Testis (tissue), 3 donors: ENCODE data around the gene HOMER1. TPM values are rescaled to one million over a fixed set of nuclear protein-coding genes. Genes with fewer than 3 reads are reported as not detected.

Source experiments
- DNase-seq: peaks from one replicate; pipeline ENCODE4 v3.0.0-alpha.2; 2019
- H3K27ac ChIP-seq, 2 donors: fragments of 200-600 bp; sonication (generic); one replicate each; pipeline ENCODE4 v1.5.1; 2019
- H3K27me3 ChIP-seq: fragments of 200-600 bp; sonication (generic); one replicate; pipeline ENCODE4 v1.5.1; 2019
- H3K36me3 ChIP-seq: fragments of 200-600 bp; sonication (generic); one replicate; pipeline ENCODE4 v1.5.1; 2017; ENCODE audit warnings: low read depth; ENCODE audit errors: missing control alignments
- H3K4me1 ChIP-seq: fragments of 200-600 bp; sonication (generic); one replicate; pipeline ENCODE4 v1.5.1; 2019
- H3K4me3 ChIP-seq, 2 donors: fragments of 200-600 bp; sonication (generic); one replicate each; pipeline ENCODE4 v1.5.1; 2017 to 2019
- H3K9me3 ChIP-seq: fragments of 200-600 bp; sonication (generic); one replicate; pipeline ENCODE4 v1.5.1; 2017
- CTCF ChIP-seq, 3 experiments: fragments of 450-650 bp in 2 of 3; fragments of 200-600 bp in 1 of 3; sonication (generic) in 1 of 3; IDR thresholded peaks; one replicate each; pipeline ENCODE4 v1.5.1; 2016 to 2019; ENCODE audit warnings: antibody characterized with exemption in 3 of 3, mild to moderate bottlenecking in 2 of 3, moderate library complexity in 1 of 3
- POLR2A ChIP-seq: fragments of 450-650 bp; IDR thresholded peaks from one replicate; pipeline ENCODE4 v1.6.1; 2017; ENCODE audit warnings: antibody characterized with exemption, mild to moderate bottlenecking, moderate library complexity
- WGBS, 2 donors: methylation state at CpG; one replicate each; pipeline ENCODE4 v1.1.5; 2018; 5-methylcytosine and 5-hydroxymethylcytosine counted together
- intact Hi-C: fragments of 100-400 bp; cut with DNase I; formaldehyde crosslinking; loops from one replicate; pipeline ENCODE4 v1.15.1; 2023; ENCODE audit warnings: low total_unique reads
- polyA plus RNA-seq: library from polyadenylated mRNA; stranded (reverse); fragments of 350-450 nt; fragmentation: Illumina TruSeq; extraction: RNeasy Lipid Tissue Mini Kit (QIAGEN cat#74804); gene quantifications from one replicate; pipeline ENCODE4 v1.2.3, GENCODE V29; 2014; ENCODE audit warnings: low read depth, low replicate concordance; ENCODE audit not compliant: insufficient read depth
- total RNA-seq, 2 donors: library from RNA; depleted of rRNA; stranded (reverse); fragments of >200 nt; gene quantifications; one replicate each; pipeline ENCODE4 v1.2.3, GENCODE V29; 2016

HOMER1 gene
- total and polyA plus RNA-seq, 3 donors from 2014 or later: 5.7 to 23.0 (median 20.4) TPM

GRCh38 chr5:79423296-79423695 lies 90.6 kb downstream of the HOMER1 start:
- TF ChIP-seq POLR2A: no peak
- no peak for TF ChIP-seq CTCF (IDR thresholded peaks at IDR 0.05)
- Histone ChIP-seq H3K27ac (no peak overlapping the region), H3K4me3 (no peak overlapping the region), H3K36me3 (no peaks in the 10 kb centered on the region), H3K9me3 (no peaks in the 10 kb centered on the region), H3K27me3 (no peaks in the 10 kb centered on the region), H3K4me1 (no peaks in the 10 kb centered on the region)
- 61 to 64% methylated on average over 3 of the region's 3 CpGs for WGBS, 2 donors
- intact Hi-C loops: no loop called here
- no peak for DNase-seq

- no peaks in the 10 kb centered on the region for H3K27me3 ChIP-seq
Measured at GRCh38 chr5:79420248-79420647, 93.7 kb downstream of the HOMER1 start.

GRCh38 chr5:79418276-79418675 lies 95.7 kb downstream of the HOMER1 start:
- H3K4me3 ChIP-seq: no peak overlapping the region
- intact Hi-C loops: no loop called here
- WGBS, 2 donors: 83 to 88% methylated on average over 5 of the region's 5 CpGs
- H3K27ac ChIP-seq: no peak overlapping the region
- TF ChIP-seq CTCF (IDR thresholded peaks at IDR 0.05) (no peak), POLR2A (no peak)
- H3K36me3 ChIP-seq: no peaks in the 10 kb centered on the region
- H3K9me3 ChIP-seq: no peaks in the 10 kb centered on the region
- H3K4me1 ChIP-seq: no peaks in the 10 kb centered on the region
- DNase-seq: no peak
- H3K27me3 ChIP-seq: no peaks in the 10 kb centered on the region

More at GRCh38 chr5:79420248-79420647, 93.7 kb downstream of the HOMER1 start:
- DNase-seq: no peak
- intact Hi-C loops: no loop called here
- TF ChIP-seq CTCF (IDR thresholded peaks at IDR 0.05): no peak
- 75 to 85% methylated on average over 3 of the region's 3 CpGs for WGBS, 2 donors
- Histone ChIP-seq H3K9me3 (no peaks in the 10 kb centered on the region), H3K4me3 (no peak overlapping the region), H3K27ac (no peak overlapping the region), H3K4me1 (no peaks in the 10 kb centered on the region), H3K36me3 (no peaks in the 10 kb centered on the region)

GRCh38 chr5:79417495-79417894 lies 96.4 kb downstream of the HOMER1 start:
- WGBS, 2 donors: 81 to 84% methylated on average over 1 of the region's 1 CpG
- intact Hi-C loops: no loop called here

More at GRCh38 chr5:79417495-79417894, 96.4 kb downstream of the HOMER1 start:
- Histone ChIP-seq H3K27me3 (no peaks in the 10 kb centered on the region), H3K9me3 (no peaks in the 10 kb centered on the region), H3K4me3 (no peak overlapping the region), H3K27ac (no peak overlapping the region), H3K36me3 (no peaks in the 10 kb centered on the region), H3K4me1 (no peaks in the 10 kb centered on the region)
- TF ChIP-seq POLR2A (no peak), CTCF (IDR thresholded peaks at IDR 0.05) (no peak)
- DNase-seq: no peak
